SK-N-SH (cell line): Measurements from ENCODE around the gene TSPAN4.

Source experiments
- CTCF ChIP-seq: fragments of 200-600 bp; sonication (generic); IDR thresholded peaks from 2 replicates; pipeline ENCODE4 v1.6.1; 2017; ENCODE audit warnings: antibody characterized with exemption, mild to moderate bottlenecking, moderate library complexity
- EZH2phosphoT487 ChIP-seq: fragments of 200-600 bp; sonication (generic); IDR thresholded peaks from 2 replicates; pipeline ENCODE4 v1.6.1; 2017; ENCODE audit warnings: low read depth, mixed run types, mild to moderate bottlenecking, antibody characterized with exemption, moderate library complexity, borderline replicate concordance
- IRF3 ChIP-seq: fragments of 150-350 bp; IDR thresholded peaks from 2 replicates; pipeline ENCODE4 v1.6.1; 2016; ENCODE audit warnings: mild to moderate bottlenecking, low read depth, low read length
- TAF1 ChIP-seq: IDR thresholded peaks from 2 replicates; pipeline ENCODE4 v1.6.1; 2012; ENCODE audit warnings: low read depth, mild to moderate bottlenecking, low read length, moderate library complexity, borderline replicate concordance

GRCh38 chr11:866481-866880 lies 23.8 kb downstream of the TSPAN4 start:
- TF ChIP-seq CTCF, result no peak
- no peak for TF ChIP-seq TAF1
- no peak for TF ChIP-seq EZH2phosphoT487
- no peak for TF ChIP-seq IRF3
